Measurements from ENCODE around the gene NYAP2.

The NYAP2 gene

DNA sequence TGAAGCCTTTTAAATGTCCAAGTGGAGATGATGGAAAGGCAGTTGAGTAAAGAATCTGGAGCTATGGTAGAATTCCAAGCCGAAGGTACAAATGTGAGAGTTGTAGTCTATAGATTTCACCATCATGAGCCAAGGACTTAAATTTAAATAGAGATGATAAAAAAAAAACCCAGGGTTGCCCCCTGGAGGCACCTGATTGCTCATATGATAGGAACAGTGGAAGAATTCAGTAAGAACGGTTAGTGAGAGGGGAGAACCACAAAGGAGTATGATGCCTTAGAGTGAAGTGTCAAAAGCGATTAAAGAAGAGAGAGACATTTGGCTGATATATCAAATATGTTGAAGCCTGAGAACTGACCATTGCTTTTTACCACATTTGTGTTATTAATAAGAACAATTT, 11.9 kb downstream of the NYAP2 start:
- TF ChIP-seq FOXM1 (IDR thresholded peaks at IDR 0.05; ENCODE audit: borderline replicate concordance, low read depth) (no peak), NFIC (IDR thresholded peaks at IDR 0.05) (no peak), TCF12 (IDR thresholded peaks at IDR 0.05; ENCODE audit: low read depth) (no peak), TAF1 (IDR thresholded peaks at IDR 0.05; ENCODE audit: low read depth) (no peak), CREB1 (IDR thresholded peaks at IDR 0.05; ENCODE audit: low read depth) (no peak), CEBPB (IDR thresholded peaks at IDR 0.05) (no peak), REST (IDR thresholded peaks at IDR 0.05; ENCODE audit: low read depth) (no peak), TEAD4 (IDR thresholded peaks at IDR 0.05) (no peak), USF1 (IDR thresholded peaks at IDR 0.05) (no peak), RAD21 (IDR thresholded peaks at IDR 0.05; ENCODE audit: low read depth) (no peak), ZBTB7A (IDR thresholded peaks at IDR 0.05; ENCODE audit: low read depth) (no peak), EGR1 (IDR thresholded peaks at IDR 0.05) (no peak), EP300 (IDR thresholded peaks at IDR 0.05; ENCODE audit: borderline replicate concordance) (no peak), YY1 (IDR thresholded peaks at IDR 0.05; ENCODE audit: low read depth) (no peak)
- TF ChIP-seq, protein P1, sequence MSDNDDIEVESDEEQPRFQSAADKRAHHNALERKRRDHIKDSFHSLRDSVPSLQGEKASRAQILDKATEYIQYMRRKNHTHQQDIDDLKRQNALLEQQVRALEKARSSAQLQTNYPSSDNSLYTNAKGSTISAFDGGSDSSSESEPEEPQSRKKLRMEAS (IDR thresholded peaks at IDR 0.05): no peak

DNA sequence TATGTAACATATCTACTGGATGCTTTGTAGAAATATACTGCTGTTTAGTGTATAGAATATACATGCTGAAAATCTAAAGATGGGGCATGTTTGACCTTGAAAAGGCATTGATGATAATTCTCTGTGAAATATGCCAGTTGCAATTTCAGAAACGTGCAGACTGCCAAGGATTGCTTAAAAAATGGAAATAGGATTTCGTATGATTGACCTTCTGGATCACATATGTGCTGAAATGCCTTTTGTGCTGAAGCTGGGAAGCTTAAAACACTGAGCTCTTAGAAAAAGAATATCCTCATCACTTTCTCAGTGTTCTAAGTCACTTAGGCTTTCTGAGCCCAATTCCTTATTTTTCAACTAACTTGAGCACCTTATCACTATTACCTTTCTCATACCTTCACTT, 14.3 kb downstream of the NYAP2 start:
- TF ChIP-seq, protein P1 (IDR thresholded peaks at IDR 0.05): no peak
- no peak for TF ChIP-seq CREB1 (IDR thresholded peaks at IDR 0.05; ENCODE audit: low read depth)
- no peak for TF ChIP-seq TEAD4 (IDR thresholded peaks at IDR 0.05)
- no peak for TF ChIP-seq TCF12 (IDR thresholded peaks at IDR 0.05; ENCODE audit: low read depth)
- no peak for TF ChIP-seq USF1 (IDR thresholded peaks at IDR 0.05)
- no peak for TF ChIP-seq EP300 (IDR thresholded peaks at IDR 0.05; ENCODE audit: borderline replicate concordance)
- TF ChIP-seq CEBPB (IDR thresholded peaks at IDR 0.05): no peak
- TF ChIP-seq YY1 (IDR thresholded peaks at IDR 0.05; ENCODE audit: low read depth): no peak
- TF ChIP-seq ZBTB7A (IDR thresholded peaks at IDR 0.05; ENCODE audit: low read depth): no peak
- no peak for TF ChIP-seq TAF1 (IDR thresholded peaks at IDR 0.05; ENCODE audit: low read depth)
- no peak for TF ChIP-seq RAD21 (IDR thresholded peaks at IDR 0.05; ENCODE audit: low read depth)
- TF ChIP-seq FOXM1 (IDR thresholded peaks at IDR 0.05; ENCODE audit: borderline replicate concordance, low read depth): no peak
- no peak for TF ChIP-seq NFIC (IDR thresholded peaks at IDR 0.05)
- TF ChIP-seq REST (IDR thresholded peaks at IDR 0.05; ENCODE audit: low read depth): no peak
- TF ChIP-seq EGR1 (IDR thresholded peaks at IDR 0.05): no peak

DNA sequence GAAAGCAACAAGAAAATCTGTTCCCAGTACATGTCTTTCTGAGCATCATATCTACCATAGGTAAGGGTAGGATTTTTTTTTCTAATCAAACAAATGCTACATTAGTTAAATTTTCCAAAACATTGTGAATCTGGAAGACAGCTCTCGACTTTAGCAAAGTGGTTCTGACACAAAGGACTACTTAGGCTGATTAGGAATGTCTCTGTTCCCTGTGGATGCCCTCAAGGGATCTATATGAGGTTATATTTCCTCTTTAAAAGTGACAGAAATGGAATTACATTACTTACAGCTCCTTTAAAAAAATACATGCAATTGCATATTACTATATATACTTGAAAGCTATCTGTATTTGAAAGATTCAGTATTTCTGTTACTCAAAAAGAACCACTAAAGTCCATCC, 15.4 kb downstream of the NYAP2 start:
- no peak for TF ChIP-seq TAF1 (IDR thresholded peaks at IDR 0.05; ENCODE audit: low read depth)
- no peak for TF ChIP-seq TCF12 (IDR thresholded peaks at IDR 0.05; ENCODE audit: low read depth)
- TF ChIP-seq CREB1 (IDR thresholded peaks at IDR 0.05; ENCODE audit: low read depth): no peak
- no peak for TF ChIP-seq USF1 (IDR thresholded peaks at IDR 0.05)
- TF ChIP-seq, protein P1 (IDR thresholded peaks at IDR 0.05): no peak
- TF ChIP-seq CEBPB (IDR thresholded peaks at IDR 0.05): no peak
- no peak for TF ChIP-seq TEAD4 (IDR thresholded peaks at IDR 0.05)
- no peak for TF ChIP-seq ZBTB7A (IDR thresholded peaks at IDR 0.05; ENCODE audit: low read depth)
- TF ChIP-seq REST (IDR thresholded peaks at IDR 0.05; ENCODE audit: low read depth): no peak
- no peak for TF ChIP-seq EP300 (IDR thresholded peaks at IDR 0.05; ENCODE audit: borderline replicate concordance)
- TF ChIP-seq NFIC (IDR thresholded peaks at IDR 0.05): no peak
- no peak for TF ChIP-seq EGR1 (IDR thresholded peaks at IDR 0.05)
- TF ChIP-seq FOXM1 (IDR thresholded peaks at IDR 0.05; ENCODE audit: borderline replicate concordance, low read depth): no peak
- TF ChIP-seq YY1 (IDR thresholded peaks at IDR 0.05; ENCODE audit: low read depth): no peak

Measured in Ishikawa (cell line).